ENCODE results near the gene PTPRT. TPM values are rescaled to one million over a fixed set of nuclear protein-coding genes. Genes with fewer than 3 reads are reported as not detected.

The PTPRT gene
- total RNA-seq, 1 experiment from 2014 or later, result not detected

- intact Hi-C loops (cut with micrococcal nuclease), result no loop called here
- Histone ChIP-seq H3K27ac (ENCODE audit: low read depth, low read length) (no peak overlapping the region), H3K27me3 (ENCODE audit: insufficient read depth, low read length) (no peaks in the 10 kb centered on the region), H3K9ac (ENCODE audit: low read length) (no peak overlapping the region), H3K79me2 (ENCODE audit: insufficient read depth, low read length) (no peaks in the 10 kb centered on the region), H3K4me3 (replicated peaks in 1 of 2; ENCODE audit: low read depth in 1 of 2, low read length in 2 of 2) (no peak overlapping the region), H4K20me1 (ENCODE audit: insufficient read depth) (no peaks in the 10 kb centered on the region), H2AFZ (ENCODE audit: low read depth, low read length, poor library complexity, severe bottlenecking) (no peak overlapping the region), H3K36me3 (ENCODE audit: control insufficient read depth in 1 of 2, insufficient read depth in 2 of 2, low read length in 2 of 2) (no peaks in the 10 kb centered on the region), H3K9me2 (ENCODE audit: insufficient read depth) (no peaks in the 10 kb centered on the region), H3K9me3 (ENCODE audit: control insufficient read depth in 1 of 2, insufficient read depth in 1 of 2, low read depth in 1 of 2, low read length in 2 of 2) (peaks cover 11 to 18% of the 10 kb centered on the region in 2 experiments; a peak in 2 of 4 replicates), H3K4me2 (ENCODE audit: low read length) (no peak overlapping the region), H3K4me1 (ENCODE audit: control insufficient read depth in 1 of 2, insufficient read depth in 2 of 2, low read length in 2 of 2) (no peaks in the 10 kb centered on the region)
- ChIA-PET POLR2A (no interaction called here), RAD21 (ENCODE audit: low non-redundant PET in 1 of 2, low total read pairs in 2 of 2, uncharacterized antibody in 2 of 2, unreplicated experiment in 2 of 2) (no interaction called here), CTCF (no interaction called here)
- no TSS peak for BruUV-seq (replicated peaks)
- DNase-seq (ENCODE audit: low read depth, low spot score) (no peak), ATAC-seq (no peak)
- no peak for TF ChIP-seq SRF (IDR thresholded peaks at IDR 0.05; ENCODE audit: low read depth)
- no peak for TF ChIP-seq JUND (IDR thresholded peaks at IDR 0.05)
- TF ChIP-seq, protein P1, sequence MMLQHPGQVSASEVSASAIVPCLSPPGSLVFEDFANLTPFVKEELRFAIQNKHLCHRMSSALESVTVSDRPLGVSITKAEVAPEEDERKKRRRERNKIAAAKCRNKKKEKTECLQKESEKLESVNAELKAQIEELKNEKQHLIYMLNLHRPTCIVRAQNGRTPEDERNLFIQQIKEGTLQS (IDR thresholded peaks at IDR 0.05), result no peak
- no peak for TF ChIP-seq TCF7L2 (IDR thresholded peaks at IDR 0.05; ENCODE audit: borderline replicate concordance, extremely low read depth, insufficient read depth, insufficient read length)
- TF ChIP-seq MAX (IDR thresholded peaks at IDR 0.05), result no peak
- TF ChIP-seq ZFX (IDR thresholded peaks at IDR 0.05), result no peak
- no peak for TF ChIP-seq ELF1 (IDR thresholded peaks at IDR 0.05; ENCODE audit: borderline replicate concordance, low read depth)
- TF ChIP-seq CEBPB (IDR thresholded peaks at IDR 0.05; ENCODE audit: low read depth), result no peak
- no peak for TF ChIP-seq ZNF274 (IDR thresholded peaks at IDR 0.05; ENCODE audit: low read depth, low read length)
- TF ChIP-seq, protein P2, sequence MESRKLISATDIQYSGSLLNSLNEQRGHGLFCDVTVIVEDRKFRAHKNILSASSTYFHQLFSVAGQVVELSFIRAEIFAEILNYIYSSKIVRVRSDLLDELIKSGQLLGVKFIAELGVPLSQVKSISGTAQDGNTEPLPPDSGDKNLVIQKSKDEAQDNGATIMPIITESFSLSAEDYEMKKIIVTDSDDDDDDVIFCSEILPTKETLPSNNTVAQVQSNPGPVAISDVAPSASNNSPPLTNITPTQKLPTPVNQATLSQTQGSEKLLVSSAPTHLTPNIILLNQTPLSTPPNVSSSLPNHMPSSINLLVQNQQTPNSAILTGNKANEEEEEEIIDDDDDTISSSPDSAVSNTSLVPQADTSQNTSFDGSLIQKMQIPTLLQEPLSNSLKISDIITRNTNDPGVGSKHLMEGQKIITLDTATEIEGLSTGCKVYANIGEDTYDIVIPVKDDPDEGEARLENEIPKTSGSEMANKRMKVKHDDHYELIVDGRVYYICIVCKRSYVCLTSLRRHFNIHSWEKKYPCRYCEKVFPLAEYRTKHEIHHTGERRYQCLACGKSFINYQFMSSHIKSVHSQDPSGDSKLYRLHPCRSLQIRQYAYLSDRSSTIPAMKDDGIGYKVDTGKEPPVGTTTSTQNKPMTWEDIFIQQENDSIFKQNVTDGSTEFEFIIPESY (IDR thresholded peaks at IDR 0.05; ENCODE audit: extremely low read depth, insufficient replicate concordance, low read length), result no peak
- TF ChIP-seq CBX3 (IDR thresholded peaks at IDR 0.05; ENCODE audit: low read depth), result no peak
- no peak for TF ChIP-seq EZH2 (IDR thresholded peaks at IDR 0.05)
- no peak for TF ChIP-seq RAD21 (IDR thresholded peaks at IDR 0.05; ENCODE audit: low read depth)
Measured at GRCh38 chr20:42936482-42936881, 253.2 kb downstream of the PTPRT start.

Data from HCT116 (cell line).